A549 (cell line): ENCODE measurements around the gene CTIF. TPM values are rescaled to one million over a fixed set of nuclear protein-coding genes. Genes with fewer than 3 reads are reported as not detected.

ENCODE experiments used
- ATAC-seq, 2 experiments: fragments of 200-7000 bp in 1 of 2; fragments of >200 bp in 1 of 2; cut with Nextera tagmentation in 1 of 2; cut with Tn5 transposase in 1 of 2; 3 replicates each; pipeline versions ENCODE4 v1.8.0 to v1.9.1; 2018 to 2020; ENCODE audit warnings: mild to moderate bottlenecking in 1 of 2, moderate library complexity in 1 of 2
- CTCF ChIA-PET: fragments of 300-600 bp; sonication (Branson Sonifier 250); formaldehyde crosslinking; extraction: SDS; loops from one replicate; lab custom pipeline; 2021; ENCODE audit warnings: antibody characterized with exemption, inconsistent platforms; lab: Yijun Ruan, JAX
- POLR2A ChIA-PET: fragments of 350-600 bp; formaldehyde crosslinking; extraction: SDS; loops from one replicate; lab custom pipeline; 2021; ENCODE audit warnings: antibody characterized with exemption, inconsistent platforms; lab: Yijun Ruan, JAX
- DNase-seq, 2 experiments: peaks; one replicate each; pipeline versions ENCODE4 v3.0.0 to v3.0.0-alpha.2; 2011 to 2016; ENCODE audit warnings: low read depth in 1 of 2, low spot score in 1 of 2
- FAIRE-seq: peaks from 2 replicates; lab custom pipeline; 2011; peaks lifted over from hg19 to GRCh38; lab: Jason Lieb, UNC
- H3K27ac ChIP-seq, 2 experiments: fragments of >200 bp; sonication (Bioruptor Twin); formaldehyde crosslinking; 3 replicates each; pipeline ENCODE4 v1.5.1; 2016 to 2017
- H3K4me1 ChIP-seq: fragments of >200 bp; sonication (Bioruptor Twin); formaldehyde crosslinking; 3 replicates; pipeline ENCODE4 v1.6.1; 2016
- H3K4me2 ChIP-seq: fragments of >200 bp; sonication (Bioruptor Twin); formaldehyde crosslinking; 3 replicates; pipeline ENCODE4 v1.6.1; 2016
- H3K4me3 ChIP-seq: fragments of >200 bp; sonication (Bioruptor Twin); formaldehyde crosslinking; 3 replicates; pipeline ENCODE4 v1.5.1; 2016
- H3K9me3 ChIP-seq: fragments of >200 bp; sonication (Bioruptor Twin); formaldehyde crosslinking; 3 replicates; pipeline ENCODE4 v1.6.1; 2016
- CBX2 ChIP-seq: fragments of 200-600 bp; sonication (generic); IDR thresholded peaks from 2 replicates; pipeline ENCODE4 v1.6.1; 2016; ENCODE audit warnings: low read depth, mild to moderate bottlenecking, borderline replicate concordance
- CBX8 ChIP-seq: fragments of 200-600 bp; sonication (generic); IDR thresholded peaks from 2 replicates; pipeline ENCODE4 v1.6.1; 2016
- E2F6 ChIP-seq: IDR thresholded peaks from 2 replicates; pipeline ENCODE4 v1.6.1; 2012; ENCODE audit warnings: low read depth, borderline replicate concordance
- EHMT2 ChIP-seq: fragments of 200-600 bp; sonication (generic); IDR thresholded peaks from 2 replicates; pipeline ENCODE4 v1.6.1; 2016; ENCODE audit warnings: antibody characterized with exemption, low read depth, mild to moderate bottlenecking, moderate library complexity
- ELK1 ChIP-seq: fragments of 150-350 bp; IDR thresholded peaks from 2 replicates; pipeline ENCODE4 v1.6.1; 2014; ENCODE audit warnings: low read depth, mild to moderate bottlenecking, low read length
- FOSL2 ChIP-seq, 2 experiments: fragments of 450-650 bp in 1 of 2; fragments of >200 bp in 1 of 2; sonication (Bioruptor Twin) in 1 of 2; formaldehyde crosslinking; IDR thresholded peaks; 2 replicates each; pipeline versions ENCODE4 v1.5.0 to v1.6.1; 2016 to 2020; ENCODE audit warnings: mild to moderate bottlenecking in 1 of 2, moderate library complexity in 1 of 2
- JUNB ChIP-seq: fragments of >200 bp; sonication (Bioruptor Twin); formaldehyde crosslinking; IDR thresholded peaks from 2 replicates; pipeline ENCODE4 v1.6.1; 2016
- MAFK ChIP-seq: fragments of 450-650 bp; IDR thresholded peaks from 2 replicates; pipeline ENCODE4 v1.6.1; 2014; ENCODE audit not compliant: partially characterized antibody
- NFE2L2 ChIP-seq: fragments of 150-350 bp; conservative IDR thresholded peaks from 2 replicates; pipeline ENCODE4 v1.6.1; 2014; ENCODE audit warnings: low read length
- NR3C1 ChIP-seq: fragments of >200 bp; sonication (Bioruptor Twin); formaldehyde crosslinking; IDR thresholded peaks from 3 replicates; pipeline ENCODE4 v1.6.1; 2017
- POLR2AphosphoS2 ChIP-seq: conservative IDR thresholded peaks from 2 replicates; pipeline ENCODE4 v1.6.1; 2012; ENCODE audit warnings: low read length, improper control_type of control experiment, inconsistent platforms
- RAD21 ChIP-seq, 2 experiments: fragments of >200 bp in 1 of 2; sonication (Bioruptor Twin) in 1 of 2; formaldehyde crosslinking in 1 of 2; IDR thresholded peaks in 1 of 2; conservative IDR thresholded peaks in 1 of 2; 2 replicates in 1 of 2; 3 replicates in 1 of 2; pipeline ENCODE4 v1.6.1; 2012 to 2018; ENCODE audit warnings: inconsistent platforms in 1 of 2
- WGBS: methylation state at CpG from one replicate; pipeline ENCODE4 v1.1.6; 2017; ENCODE audit errors: missing lambda C conversion rate; 5-methylcytosine and 5-hydroxymethylcytosine counted together
- polyA plus RNA-seq, 4 experiments: library from polyadenylated mRNA; depleted of rRNA in 3 of 4; stranded (reverse); fragments of >200 nt; fragmentation: RNase III in 1 of 4; extraction: RNeasy Plus Mini Kit Qiagen cat#74134 plus additional on column Dnase treatment in 1 of 4; gene quantifications; 2 replicates in 3 of 4; 3 replicates in 1 of 4; pipeline ENCODE4 v1.2.3, GENCODE V29; 2011 to 2017
- TF ChIP-seq, protein P1 (sequence below): fragments of >200 bp; sonication (Bioruptor Twin); formaldehyde crosslinking; IDR thresholded peaks from 3 replicates; pipeline ENCODE4 v1.5.1; 2016
- TF ChIP-seq, protein P2 (sequence below): fragments of >200 bp; sonication (Bioruptor Twin); formaldehyde crosslinking; IDR thresholded peaks from 3 replicates; pipeline ENCODE4 v1.6.1; 2016

Gene CTIF
- polyA plus RNA-seq, 2 of the 4 experiments (the other 2 are of a cell fraction), result 17.0 to 24.7 TPM

GRCh38 chr18:48880931-48881330, 342.1 kb downstream of the CTIF start:
- Histone ChIP-seq H3K9me3 (no peaks in the 10 kb centered on the region), H3K4me2 (no peak overlapping the region), H3K4me1 (peaks cover 6% of the 10 kb centered on the region; the same call in 1 of the 3 replicates), H3K4me3 (no peak overlapping the region), H3K27ac (no peak overlapping the region)
- no peak for DNase-seq
- no peak for ATAC-seq
- TF ChIP-seq, protein P1, sequence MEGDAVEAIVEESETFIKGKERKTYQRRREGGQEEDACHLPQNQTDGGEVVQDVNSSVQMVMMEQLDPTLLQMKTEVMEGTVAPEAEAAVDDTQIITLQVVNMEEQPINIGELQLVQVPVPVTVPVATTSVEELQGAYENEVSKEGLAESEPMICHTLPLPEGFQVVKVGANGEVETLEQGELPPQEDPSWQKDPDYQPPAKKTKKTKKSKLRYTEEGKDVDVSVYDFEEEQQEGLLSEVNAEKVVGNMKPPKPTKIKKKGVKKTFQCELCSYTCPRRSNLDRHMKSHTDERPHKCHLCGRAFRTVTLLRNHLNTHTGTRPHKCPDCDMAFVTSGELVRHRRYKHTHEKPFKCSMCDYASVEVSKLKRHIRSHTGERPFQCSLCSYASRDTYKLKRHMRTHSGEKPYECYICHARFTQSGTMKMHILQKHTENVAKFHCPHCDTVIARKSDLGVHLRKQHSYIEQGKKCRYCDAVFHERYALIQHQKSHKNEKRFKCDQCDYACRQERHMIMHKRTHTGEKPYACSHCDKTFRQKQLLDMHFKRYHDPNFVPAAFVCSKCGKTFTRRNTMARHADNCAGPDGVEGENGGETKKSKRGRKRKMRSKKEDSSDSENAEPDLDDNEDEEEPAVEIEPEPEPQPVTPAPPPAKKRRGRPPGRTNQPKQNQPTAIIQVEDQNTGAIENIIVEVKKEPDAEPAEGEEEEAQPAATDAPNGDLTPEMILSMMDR, result no peak
- TF ChIP-seq MAFK, result no peak
- no peak for TF ChIP-seq E2F6
- TF ChIP-seq, protein P2, sequence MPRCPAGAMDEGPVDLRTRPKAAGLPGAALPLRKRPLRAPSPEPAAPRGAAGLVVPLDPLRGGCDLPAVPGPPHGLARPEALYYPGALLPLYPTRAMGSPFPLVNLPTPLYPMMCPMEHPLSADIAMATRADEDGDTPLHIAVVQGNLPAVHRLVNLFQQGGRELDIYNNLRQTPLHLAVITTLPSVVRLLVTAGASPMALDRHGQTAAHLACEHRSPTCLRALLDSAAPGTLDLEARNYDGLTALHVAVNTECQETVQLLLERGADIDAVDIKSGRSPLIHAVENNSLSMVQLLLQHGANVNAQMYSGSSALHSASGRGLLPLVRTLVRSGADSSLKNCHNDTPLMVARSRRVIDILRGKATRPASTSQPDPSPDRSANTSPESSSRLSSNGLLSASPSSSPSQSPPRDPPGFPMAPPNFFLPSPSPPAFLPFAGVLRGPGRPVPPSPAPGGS, result no peak
- no peak for TF ChIP-seq NFE2L2
- WGBS, result 96% methylated on average over 1 of the region's 1 CpG
- FAIRE-seq, result no peak
- CTCF ChIA-PET, result no interaction called here
- POLR2A ChIA-PET, result no interaction called here

DNA sequence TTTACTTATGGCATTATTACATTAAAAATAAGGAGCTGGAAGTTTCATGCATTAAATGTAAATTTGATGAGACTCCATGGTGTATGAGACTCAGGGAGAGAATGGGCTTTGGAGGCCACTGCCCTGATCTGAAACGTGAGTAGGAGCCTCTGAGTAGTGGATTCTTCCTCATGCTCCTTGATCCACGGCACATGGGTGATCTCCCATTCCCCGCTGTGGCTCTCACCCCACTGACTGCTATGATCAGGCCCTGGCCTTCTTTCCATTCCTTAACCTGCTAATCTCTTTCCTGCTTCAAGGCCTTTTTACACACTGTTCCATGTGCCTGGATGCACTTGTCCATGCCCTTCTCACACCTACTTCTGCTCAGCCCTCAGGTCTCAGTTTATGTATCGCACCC, 343.5 kb downstream of the CTIF start:
- no peak for TF ChIP-seq NR3C1
- no peak for TF ChIP-seq JUNB
- no peak for TF ChIP-seq CBX8
- TF ChIP-seq ELK1, result no peak
- TF ChIP-seq POLR2AphosphoS2, result no peak
- TF ChIP-seq CBX2, result no peak
- no peak for FAIRE-seq
- 92% methylated on average over 4 of the region's 4 CpGs for WGBS
- CTCF ChIA-PET, result no interaction called here
- no peak overlapping the region for H3K27ac ChIP-seq
- no peak for DNase-seq
- POLR2A ChIA-PET, result no interaction called here
- ATAC-seq, result no peak
- H3K4me2 ChIP-seq, result no peak overlapping the region
- H3K9me3 ChIP-seq, result no peaks in the 10 kb centered on the region
- H3K4me1 ChIP-seq, result peaks cover 6% of the 10 kb centered on the region; the same call in 1 of the 3 replicates
- H3K4me3 ChIP-seq, result no peak overlapping the region

DNA sequence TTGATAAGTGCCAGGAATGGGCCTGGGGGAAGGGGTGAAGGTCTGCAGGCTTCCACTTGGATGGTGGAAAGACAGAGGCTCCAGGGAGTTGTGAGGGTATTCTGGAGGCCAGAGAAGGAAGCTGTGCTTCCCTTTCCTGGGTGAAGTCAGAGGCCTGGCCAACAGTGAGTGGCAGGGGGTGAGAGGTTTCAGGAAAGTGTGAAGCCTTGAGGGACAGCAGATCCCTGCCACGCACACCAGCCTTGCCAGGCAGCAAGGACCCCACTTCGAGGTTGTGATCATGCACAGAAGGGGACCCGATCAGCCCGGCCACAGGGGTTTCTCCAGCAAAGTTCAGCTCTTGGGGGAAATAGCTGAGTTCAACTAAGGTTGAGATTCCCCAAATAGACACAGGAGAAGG, 345.5 kb downstream of the CTIF start:
- Histone ChIP-seq H3K4me2 (no peak overlapping the region), H3K9me3 (no peaks in the 10 kb centered on the region), H3K4me1 (no peaks in the 10 kb centered on the region), H3K4me3 (no peak overlapping the region), H3K27ac (no peak overlapping the region)
- DNase-seq, result no peak
- ChIA-PET POLR2A (no interaction called here), CTCF (interaction anchor here (1.0 to 1.7 kb wide), 2 partner anchors 10 to 208 kb away, joined by 3 read pairs; no protein-coding TSS in a partner anchor)
- 83% methylated on average over 4 of the region's 4 CpGs for WGBS
- TF ChIP-seq NR3C1, result no peak
- TF ChIP-seq EHMT2, result no peak
- ATAC-seq, result no peak
- FAIRE-seq, result no peak

DNA sequence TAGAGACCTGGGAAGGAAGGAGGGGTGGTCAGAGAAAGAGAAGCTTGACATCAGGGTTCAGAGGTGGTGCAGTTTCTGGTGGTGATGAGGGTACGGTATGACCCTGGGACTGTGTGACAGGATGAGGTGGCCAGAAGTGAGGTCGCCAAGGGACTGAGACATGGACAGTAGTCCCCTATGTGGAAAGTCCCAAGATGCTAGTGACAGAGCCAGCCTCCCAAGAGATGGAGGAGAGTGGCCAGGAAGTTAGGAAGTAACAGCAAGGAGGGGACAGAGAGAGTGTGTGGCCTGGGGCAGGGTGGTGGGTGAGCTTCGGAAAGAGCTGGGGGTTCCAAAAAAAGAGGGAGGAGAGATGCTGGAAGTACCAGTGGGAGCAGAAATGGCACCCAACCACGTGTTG, 345.9 kb downstream of the CTIF start:
- DNase-seq (no peak), ATAC-seq (no peak), FAIRE-seq (no peak)
- peak overlapping the region in 1 of 2 experiments; percentile 28; a peak in 1 of 6 replicates for H3K27ac ChIP-seq
- TF ChIP-seq RAD21 (conservative IDR thresholded peaks at IDR 0.05 in 1 of 2, IDR thresholded peaks at IDR 0.05 in 1 of 2) (no peak), FOSL2 (IDR thresholded peaks at IDR 0.05) (no peak), FOSL2 (CRISPR knock-in tag; IDR thresholded peaks at IDR 0.05) (no peak), MAFK (no peak)
- TF ChIP-seq, protein P1, result no peak
- no peak overlapping the region for H3K4me3 ChIP-seq
- 73% methylated on average over 4 of the region's 4 CpGs for WGBS
- ChIA-PET POLR2A (no interaction called here), CTCF (interaction anchor here (1.0 to 1.7 kb wide), 2 partner anchors 10 to 208 kb away, joined by 3 read pairs; no protein-coding TSS in a partner anchor)
- no peaks in the 10 kb centered on the region for H3K9me3 ChIP-seq
- no peak overlapping the region for H3K4me2 ChIP-seq
- no peaks in the 10 kb centered on the region for H3K4me1 ChIP-seq
